HG02885 (cell line): ENCODE data around the gene CDYL.
A peak's percentile ranks its signal among the peaks of the same experiment; 100 is the strongest.

ENCODE experiments used
- ATAC-seq: cut with Tn5 transposase; IDR thresholded peaks from one replicate; pipeline ENCODE4 v1.9.1; 2021; ENCODE audit warnings: mild to moderate bottlenecking; ENCODE audit not compliant: unreplicated experiment, poor library complexity

CDYL gene

GRCh38 chr6:4773181-4773580, 3.0 kb upstream of the CDYL start:
- ATAC-seq: no peak

GRCh38 chr6:4774296-4774695, 1.9 kb upstream of the CDYL start:
- ATAC-seq: no peak

DNA sequence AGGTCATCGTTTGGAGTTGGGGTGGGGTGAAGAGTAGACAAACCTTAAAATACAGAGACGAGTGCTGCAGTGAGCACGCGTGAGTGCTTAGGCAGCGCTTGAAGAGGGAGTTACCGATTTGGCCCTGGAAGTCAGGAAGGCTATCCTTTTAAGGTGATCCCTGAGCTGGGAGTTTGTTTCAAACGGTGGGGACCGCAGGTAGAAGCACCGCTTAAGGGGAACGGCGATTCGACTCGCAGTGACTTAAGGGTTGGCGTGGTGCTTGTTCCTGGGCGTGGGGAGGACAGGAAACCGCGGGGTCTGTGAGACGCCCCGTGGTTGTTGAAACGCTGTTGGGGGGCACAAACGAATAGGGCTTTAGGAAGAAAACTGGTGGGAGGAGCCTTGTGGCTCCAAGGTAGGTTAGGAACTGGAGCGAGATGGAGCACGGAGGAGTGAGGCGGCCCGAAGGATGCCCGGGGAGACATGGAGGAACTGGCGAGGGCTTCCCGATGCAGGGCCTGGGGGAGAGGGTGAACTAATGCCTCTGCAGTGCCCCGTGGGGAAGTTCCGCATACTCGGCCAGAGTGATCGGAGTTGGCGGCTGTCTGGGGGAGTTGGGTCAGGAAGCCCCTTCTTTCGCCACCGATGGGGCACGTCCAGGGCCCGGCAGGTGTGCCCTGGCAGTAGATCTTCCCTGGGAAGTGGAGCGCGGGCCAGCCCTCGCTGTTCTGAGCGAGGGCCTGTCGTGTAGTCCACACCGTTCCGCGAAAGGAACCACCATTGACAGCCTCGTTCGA, 1.3 kb upstream of the CDYL start:
- no peak for ATAC-seq

DNA sequence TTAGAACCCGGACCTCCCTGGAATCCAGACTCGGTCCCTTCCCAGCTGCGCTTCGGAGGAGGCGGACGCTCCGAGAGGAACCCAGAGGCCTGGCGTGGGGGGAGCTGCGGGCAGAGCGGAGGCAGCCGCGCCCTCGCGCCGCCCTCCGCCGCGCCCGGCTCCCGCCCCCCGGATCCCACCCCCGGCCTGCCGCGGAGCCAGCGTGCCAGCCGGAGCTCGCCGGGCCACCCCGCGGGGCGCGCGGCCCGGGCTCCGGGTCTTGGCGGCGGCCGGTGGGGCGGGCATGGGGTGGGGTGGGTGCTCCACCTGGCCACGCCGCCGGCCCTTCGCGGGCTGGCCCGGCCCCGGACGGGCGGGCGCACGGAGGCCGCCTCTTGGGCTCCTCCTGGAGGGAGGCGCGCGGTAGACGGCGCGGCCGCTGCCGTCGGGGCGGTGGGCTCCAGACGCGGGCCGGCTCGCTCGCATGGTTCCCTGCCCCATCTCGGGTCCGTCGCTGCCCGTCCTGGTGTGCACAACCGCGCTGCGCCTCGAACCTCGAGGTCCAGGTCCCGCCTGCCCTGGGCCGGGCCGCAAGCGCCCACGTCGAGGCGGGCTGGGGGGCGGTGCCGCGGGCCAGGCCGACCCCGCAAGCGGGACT, 592 bp upstream of the CDYL start:
- peak; percentile 53 for ATAC-seq

DNA sequence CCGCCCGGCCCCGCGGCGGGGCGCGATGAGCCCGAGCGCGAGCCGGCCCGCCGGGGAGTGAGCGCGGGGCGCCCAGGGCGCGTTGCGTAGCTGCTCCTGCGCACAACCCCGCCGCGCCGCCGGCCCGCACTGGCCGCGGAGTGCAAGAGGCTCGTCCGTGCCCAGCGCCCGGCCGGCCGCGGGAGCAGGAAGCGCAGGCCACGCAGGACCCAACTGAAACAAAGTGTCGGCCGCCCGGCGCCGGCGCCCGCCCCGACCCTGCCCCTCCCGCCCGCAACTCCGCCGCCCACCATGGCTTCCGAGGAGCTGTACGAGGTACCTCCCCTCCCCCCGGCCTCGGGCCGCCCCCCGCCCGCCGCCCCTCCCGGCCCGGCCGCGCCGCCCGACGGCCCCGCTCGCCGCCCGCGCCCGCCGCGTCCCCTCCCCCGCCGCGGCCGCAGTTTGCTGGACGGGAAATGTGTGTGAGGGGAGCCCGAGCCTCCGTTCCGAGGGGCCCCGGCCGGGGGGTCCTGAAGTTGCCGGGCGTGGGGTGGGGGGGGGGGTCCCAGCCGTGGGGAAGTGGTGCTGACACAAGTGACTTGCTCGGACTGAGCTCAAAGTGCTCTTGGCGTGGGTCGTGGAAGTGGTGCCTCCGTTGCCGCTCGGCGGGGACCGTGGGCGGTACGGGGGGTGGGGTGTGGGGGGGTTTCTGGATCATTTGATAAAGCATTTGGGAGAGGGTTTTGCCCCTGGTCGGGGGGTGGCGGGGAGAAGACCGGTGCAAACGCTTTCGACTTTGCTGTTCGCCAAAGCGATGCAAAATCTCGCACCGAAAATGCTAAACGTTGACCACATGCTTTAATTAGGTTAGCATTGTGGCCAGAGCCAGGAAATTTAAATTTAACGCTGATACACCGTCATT, 539 bp downstream of the CDYL start:
- ATAC-seq: peak; percentile 27

- ATAC-seq: no peak
These were observed 1.3 kb downstream of the CDYL start for GRCh38 chr6:4777394-4777935.

- no peak for ATAC-seq
These were observed 1.9 kb downstream of the CDYL start for GRCh38 chr6:4778086-4778485.

DNA sequence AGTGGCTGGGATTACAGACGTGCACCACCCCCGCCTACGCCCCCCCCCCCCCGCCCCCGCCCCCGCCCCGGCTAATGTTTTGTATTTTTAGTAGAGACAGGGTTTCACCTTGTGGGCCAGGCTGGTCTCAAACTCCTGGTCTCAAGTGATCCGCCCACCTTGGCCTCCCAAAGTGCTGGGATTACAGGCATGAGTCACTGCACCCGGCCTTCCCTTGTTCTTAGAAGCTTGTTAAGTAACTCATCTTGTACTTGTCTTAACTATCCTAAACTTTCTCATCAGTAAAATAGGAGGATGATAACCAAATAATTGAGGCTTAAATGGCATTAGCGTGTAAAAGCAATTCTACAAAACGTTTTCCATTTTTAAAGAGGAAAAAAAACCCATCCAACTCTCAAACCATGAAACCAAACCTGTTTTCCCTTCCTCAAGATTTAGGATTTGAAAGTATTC, 4.2 kb downstream of the CDYL start:
- ATAC-seq: no peak

- ATAC-seq: peak; percentile 40
These were observed 5.2 kb downstream of the CDYL start for GRCh38 chr6:4781426-4781825.

GRCh38 chr6:4781967-4782575, 5.9 kb downstream of the CDYL start:
- ATAC-seq: no peak

DNA sequence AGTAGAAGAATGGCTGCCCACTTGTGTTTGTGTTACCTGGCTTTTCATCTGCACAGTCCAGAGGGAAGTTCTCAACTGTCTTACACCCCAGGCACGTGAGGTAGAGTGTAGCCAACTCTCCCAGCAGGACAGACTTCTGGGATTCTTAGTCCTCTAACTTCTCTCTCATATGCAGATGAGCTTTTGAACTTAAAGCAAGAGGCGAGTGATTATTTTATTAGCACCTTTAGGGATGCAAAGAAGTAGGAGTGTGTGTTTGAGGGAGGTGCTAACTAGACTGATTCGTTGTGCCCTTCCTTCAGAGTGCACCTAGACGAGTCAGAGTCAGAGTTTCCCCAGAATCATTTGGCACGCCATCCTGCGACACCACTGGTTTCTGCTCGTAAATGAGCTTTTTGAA, 10.8 kb downstream of the CDYL start:
- ATAC-seq: no peak

DNA sequence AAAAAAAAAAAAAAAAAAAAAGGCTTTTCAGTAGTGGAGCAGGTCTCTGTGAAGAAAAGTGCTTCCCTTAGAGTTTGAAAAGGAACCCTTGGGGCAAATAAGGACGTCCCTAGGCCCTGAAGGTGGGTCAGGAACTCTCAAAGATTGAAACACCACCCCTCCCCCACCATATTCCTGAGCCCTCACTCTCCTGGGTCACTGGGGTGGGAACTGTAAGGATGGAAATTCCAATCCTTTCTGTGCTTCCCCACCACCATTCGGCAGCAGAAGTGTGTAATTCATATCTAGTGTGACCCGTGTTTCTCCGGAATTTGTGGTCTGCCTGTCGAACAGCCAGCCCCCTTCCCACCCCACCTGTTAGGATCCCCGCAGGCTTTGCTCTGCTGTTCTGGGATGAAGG, 12.3 kb downstream of the CDYL start:
- no peak for ATAC-seq

DNA sequence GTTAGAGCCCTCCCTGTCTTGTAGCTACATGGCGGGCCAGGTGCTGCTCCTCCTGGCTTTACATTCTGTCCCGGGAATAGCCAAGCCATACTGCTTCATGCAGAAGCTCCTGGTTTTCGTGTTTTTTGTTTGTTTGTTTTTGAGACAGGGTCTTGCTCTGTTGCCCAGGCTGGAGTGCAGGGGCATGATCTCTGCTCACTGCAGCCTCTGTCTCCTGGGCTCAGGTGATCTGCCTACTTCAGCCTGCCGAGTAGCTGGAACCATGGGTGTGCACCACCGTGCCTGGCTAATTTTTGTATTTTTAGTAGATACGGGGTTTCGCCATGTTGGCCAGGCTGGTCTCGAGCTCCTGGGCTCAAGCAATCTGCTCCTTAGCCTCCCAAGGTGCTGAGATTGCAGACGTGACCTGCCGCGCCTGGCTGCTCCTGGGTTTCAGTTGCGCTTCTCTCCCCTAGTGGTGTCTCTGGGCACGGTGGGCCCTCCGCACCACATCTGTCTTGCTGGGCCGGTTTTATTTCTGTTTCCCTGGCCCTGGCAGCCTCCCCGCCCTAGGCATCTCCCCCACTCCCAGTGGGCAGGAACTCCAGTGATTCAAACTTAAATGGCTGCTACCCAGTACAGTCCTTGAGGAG, 12.9 kb downstream of the CDYL start:
- peak; percentile 95 for ATAC-seq

DNA sequence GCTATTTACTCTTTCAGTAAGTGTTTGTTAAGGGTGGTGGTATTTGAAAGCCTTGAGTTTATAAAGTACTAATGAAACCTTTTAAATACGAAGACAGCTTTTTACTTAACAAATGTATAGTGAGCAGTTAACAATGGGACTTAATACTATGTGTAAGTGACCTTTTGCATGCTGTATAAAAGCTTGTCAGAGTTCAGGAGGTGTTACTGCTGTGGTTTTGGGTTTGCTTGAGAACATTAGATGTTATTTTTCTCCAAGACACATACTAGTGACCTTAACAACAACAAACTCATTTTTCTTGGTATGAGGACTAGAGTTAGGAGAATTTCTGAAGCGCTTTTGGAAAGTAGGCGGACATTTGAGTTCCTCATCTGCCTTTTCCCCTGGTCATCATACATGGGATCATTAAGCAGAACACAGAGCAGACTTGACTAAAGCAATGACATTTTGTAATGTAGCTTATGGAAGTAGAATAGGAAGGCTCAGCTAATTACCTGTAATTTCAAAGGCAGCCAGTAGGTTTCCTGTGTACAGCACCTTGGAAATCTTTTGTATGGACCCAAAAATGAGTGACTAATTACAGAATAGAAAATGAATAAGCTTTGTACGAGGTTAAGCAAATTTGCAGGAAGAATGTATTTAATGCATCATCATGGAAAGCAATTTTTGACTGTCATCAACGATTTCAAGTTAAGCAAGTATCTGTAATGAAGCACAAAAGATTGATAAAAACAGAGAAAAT, 14.1 kb downstream of the CDYL start:
- no peak for ATAC-seq

- no peak for ATAC-seq
These were observed 18.0 kb downstream of the CDYL start for GRCh38 chr6:4794140-4794707.

DNA sequence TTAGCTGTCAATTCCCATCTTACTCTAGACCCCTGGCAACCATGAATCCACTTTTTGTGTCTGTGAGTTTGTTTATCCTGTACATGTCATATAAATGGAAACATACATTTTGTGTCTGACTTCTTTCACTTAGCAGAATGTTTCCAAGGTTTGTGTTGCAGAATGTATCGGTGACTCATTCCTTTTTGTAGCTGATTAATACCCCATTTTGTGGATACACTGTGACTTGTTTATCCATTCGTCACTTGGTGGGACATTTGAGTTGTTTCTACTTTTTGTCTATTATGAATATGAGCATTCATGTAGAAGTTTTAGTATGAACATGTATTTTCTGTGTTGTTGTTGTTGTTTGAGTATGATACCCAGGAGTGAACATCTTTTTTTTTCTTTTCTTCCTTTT, 21.4 kb downstream of the CDYL start:
- no peak for ATAC-seq

- ATAC-seq: no peak
These were observed 23.7 kb downstream of the CDYL start for GRCh38 chr6:4799912-4800311.

GRCh38 chr6:4800662-4801061, 24.5 kb downstream of the CDYL start:
- ATAC-seq: no peak
